WTC11 (cell line): Measurements from ENCODE around the gene GALT. TPM values are rescaled to one million over a fixed set of nuclear protein-coding genes. Genes with fewer than 3 reads are reported as not detected.

Source experiments
- ATAC-seq: fragments of 200-7000 bp; cut with Tn5 transposase; 2 replicates; pipeline ENCODE4 v1.10.0; 2021; ENCODE audit warnings: mild to moderate bottlenecking, moderate library complexity
- CTCF ChIA-PET: fragments of 300-600 bp; sonication (Branson Sonifier 250); formaldehyde crosslinking; loops from one replicate; lab custom pipeline; 2021; ENCODE audit warnings: antibody characterized with exemption; lab: Charles Lee
- POLR2A ChIA-PET: fragments of 350-600 bp; sonication (Branson Sonifier 250); formaldehyde crosslinking; loops from one replicate; lab custom pipeline; 2021; ENCODE audit warnings: antibody characterized with exemption; lab: Charles Lee
- DNase-seq: peaks from one replicate; pipeline ENCODE4 v3.0.0; 2021; ENCODE audit warnings: low spot score
- H3K27ac Mint-ChIP-seq: 2 replicates; pipeline ENCODE4 v1.8.0; 2021; ENCODE audit warnings: mixed read lengths
- H3K27me3 Mint-ChIP-seq: 2 replicates; pipeline ENCODE4 v1.8.0; 2021; ENCODE audit warnings: low read depth, mild to moderate bottlenecking, moderate library complexity, mixed read lengths
- H3K36me3 Mint-ChIP-seq: 2 replicates; pipeline ENCODE4 v1.8.0; 2021; ENCODE audit warnings: mixed read lengths
- H3K4me1 Mint-ChIP-seq: 2 replicates; pipeline ENCODE4 v1.8.0; 2022; ENCODE audit warnings: mixed read lengths
- H3K4me3 Mint-ChIP-seq: 2 replicates; pipeline ENCODE4 v1.8.0; 2021; ENCODE audit warnings: mild to moderate bottlenecking, moderate library complexity, mixed read lengths
- H3K9me3 Mint-ChIP-seq: 2 replicates; pipeline ENCODE4 v1.8.0; 2021; ENCODE audit warnings: mixed read lengths
- ARID4B ChIP-seq: sonication (generic); formaldehyde crosslinking; IDR thresholded peaks from 2 replicates; pipeline ENCODE4 v1.8.0; 2023; ENCODE audit warnings: missing genetic modification reagents, mild to moderate bottlenecking, borderline replicate concordance
- CREM ChIP-seq: sonication (generic); formaldehyde crosslinking; IDR thresholded peaks from 2 replicates; pipeline ENCODE4 v1.8.1; 2022; ENCODE audit warnings: mild to moderate bottlenecking, missing genetic modification reagents, moderate library complexity
- CTCF ChIP-seq: fragments of 200-600 bp; IDR thresholded peaks from 2 replicates; pipeline ENCODE4 v1.8.0; 2022; ENCODE audit warnings: antibody characterized with exemption
- NFYB ChIP-seq: sonication (generic); formaldehyde crosslinking; conservative IDR thresholded peaks from 2 replicates; pipeline ENCODE4 v1.8.0; 2022; ENCODE audit warnings: low read depth, missing genetic modification reagents
- PRRX2 ChIP-seq: fragments of 250-450 bp; sonication (Bioruptor Pico); IDR thresholded peaks from 2 replicates; pipeline ENCODE4 v1.8.0; 2021; ENCODE audit warnings: mild to moderate bottlenecking
- SP1 ChIP-seq: sonication (generic); formaldehyde crosslinking; conservative IDR thresholded peaks from 2 replicates; pipeline ENCODE4 v1.8.1; 2022; ENCODE audit warnings: missing genetic modification reagents
- USF2 ChIP-seq: sonication (generic); formaldehyde crosslinking; IDR thresholded peaks from 2 replicates; pipeline ENCODE4 v1.8.1; 2023; ENCODE audit warnings: mild to moderate bottlenecking, missing genetic modification reagents, moderate library complexity
- ZNF232 ChIP-seq: sonication (generic); formaldehyde crosslinking; IDR thresholded peaks from 2 replicates; pipeline ENCODE4 v1.8.0; 2022; ENCODE audit warnings: mild to moderate bottlenecking, missing genetic modification reagents
- ZNF396 ChIP-seq: fragments of 250-450 bp; sonication (Bioruptor Pico); IDR thresholded peaks from 2 replicates; pipeline ENCODE4 v1.8.0; 2021; ENCODE audit warnings: mild to moderate bottlenecking, moderate library complexity, borderline replicate concordance
- total RNA-seq: library from RNA; stranded (reverse); gene quantifications from 3 replicates; pipeline ENCODE4 v1.2.3, GENCODE V29; 2021
- TF ChIP-seq, protein P1 (sequence below): sonication (generic); formaldehyde crosslinking; IDR thresholded peaks from 2 replicates; pipeline ENCODE4 v1.8.1; 2023; ENCODE audit warnings: mild to moderate bottlenecking, missing genetic modification reagents, moderate library complexity
- TF ChIP-seq, protein P2 (sequence below): sonication (generic); formaldehyde crosslinking; IDR thresholded peaks from 2 replicates; pipeline ENCODE4 v1.8.0; 2022; ENCODE audit warnings: missing genetic modification reagents
- TF ChIP-seq, protein P3 (sequence below): sonication (generic); formaldehyde crosslinking; IDR thresholded peaks from 2 replicates; pipeline ENCODE4 v1.8.1; 2023; ENCODE audit warnings: mild to moderate bottlenecking, moderate library complexity, missing genetic modification reagents
- TF ChIP-seq, protein P4 (sequence below): sonication (generic); formaldehyde crosslinking; conservative IDR thresholded peaks from 2 replicates; pipeline ENCODE4 v1.8.1; 2023; ENCODE audit warnings: mild to moderate bottlenecking, low read depth, missing genetic modification reagents, moderate library complexity

The GALT gene
- total RNA-seq, 1 experiment from 2014 or later, result 39.7 TPM

GRCh38 chr9:34620061-34620994 is 26.1 kb upstream of the GALT start, which contains the start of gene DCTN3:
Gene DCTN3, minus strand, starts transcription at chr9:34620495. Its CDS starts 31 bp downstream, at chr9:34620464.
- Mint-ChIP-seq H3K27me3 (peaks cover 55% of the 10 kb centered on the region), H3K9me3 (peaks cover 4% of the 10 kb centered on the region), H3K36me3 (no peaks in the 10 kb centered on the region), H3K27ac (no peak within 1 kb of the TSS), H3K4me1 (peaks cover 10% of the 10 kb centered on the region), H3K4me3 (peak within 1 kb of the TSS; percentile 86)
- POLR2A ChIA-PET, result interaction anchor here (1.0 to 1.5 kb wide), 2 partner anchors 17 to 162 kb away, joined by 3 to 7 read pairs; partner anchors contain the start of genes DNAI1, FAM219A and SIGMAR1
- CTCF ChIA-PET, result interaction anchor here (0.7 to 2.2 kb wide), 13 partner anchors 8 to 217 kb away, joined by 3 to 16 read pairs (median 4); partner anchors contain the start of genes ARID3C, GALT, RPP25L and SIGMAR1
- no peak for TF ChIP-seq ZNF232
- TF ChIP-seq PRRX2 (CRISPR knock-in tag), result no peak
- TF ChIP-seq CREM (CRISPR knock-in tag), result peak; percentile 85
- TF ChIP-seq SP1, result no peak
- no peak for TF ChIP-seq CTCF
- TF ChIP-seq, protein P1, sequence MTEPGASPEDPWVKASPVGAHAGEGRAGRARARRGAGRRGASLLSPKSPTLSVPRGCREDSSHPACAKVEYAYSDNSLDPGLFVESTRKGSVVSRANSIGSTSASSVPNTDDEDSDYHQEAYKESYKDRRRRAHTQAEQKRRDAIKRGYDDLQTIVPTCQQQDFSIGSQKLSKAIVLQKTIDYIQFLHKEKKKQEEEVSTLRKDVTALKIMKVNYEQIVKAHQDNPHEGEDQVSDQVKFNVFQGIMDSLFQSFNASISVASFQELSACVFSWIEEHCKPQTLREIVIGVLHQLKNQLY (CRISPR knock-in tag), result no peak
- TF ChIP-seq ARID4B (CRISPR knock-in tag), result peak; percentile 76; the same call in 1 of the 2 replicates
- TF ChIP-seq, protein P2, sequence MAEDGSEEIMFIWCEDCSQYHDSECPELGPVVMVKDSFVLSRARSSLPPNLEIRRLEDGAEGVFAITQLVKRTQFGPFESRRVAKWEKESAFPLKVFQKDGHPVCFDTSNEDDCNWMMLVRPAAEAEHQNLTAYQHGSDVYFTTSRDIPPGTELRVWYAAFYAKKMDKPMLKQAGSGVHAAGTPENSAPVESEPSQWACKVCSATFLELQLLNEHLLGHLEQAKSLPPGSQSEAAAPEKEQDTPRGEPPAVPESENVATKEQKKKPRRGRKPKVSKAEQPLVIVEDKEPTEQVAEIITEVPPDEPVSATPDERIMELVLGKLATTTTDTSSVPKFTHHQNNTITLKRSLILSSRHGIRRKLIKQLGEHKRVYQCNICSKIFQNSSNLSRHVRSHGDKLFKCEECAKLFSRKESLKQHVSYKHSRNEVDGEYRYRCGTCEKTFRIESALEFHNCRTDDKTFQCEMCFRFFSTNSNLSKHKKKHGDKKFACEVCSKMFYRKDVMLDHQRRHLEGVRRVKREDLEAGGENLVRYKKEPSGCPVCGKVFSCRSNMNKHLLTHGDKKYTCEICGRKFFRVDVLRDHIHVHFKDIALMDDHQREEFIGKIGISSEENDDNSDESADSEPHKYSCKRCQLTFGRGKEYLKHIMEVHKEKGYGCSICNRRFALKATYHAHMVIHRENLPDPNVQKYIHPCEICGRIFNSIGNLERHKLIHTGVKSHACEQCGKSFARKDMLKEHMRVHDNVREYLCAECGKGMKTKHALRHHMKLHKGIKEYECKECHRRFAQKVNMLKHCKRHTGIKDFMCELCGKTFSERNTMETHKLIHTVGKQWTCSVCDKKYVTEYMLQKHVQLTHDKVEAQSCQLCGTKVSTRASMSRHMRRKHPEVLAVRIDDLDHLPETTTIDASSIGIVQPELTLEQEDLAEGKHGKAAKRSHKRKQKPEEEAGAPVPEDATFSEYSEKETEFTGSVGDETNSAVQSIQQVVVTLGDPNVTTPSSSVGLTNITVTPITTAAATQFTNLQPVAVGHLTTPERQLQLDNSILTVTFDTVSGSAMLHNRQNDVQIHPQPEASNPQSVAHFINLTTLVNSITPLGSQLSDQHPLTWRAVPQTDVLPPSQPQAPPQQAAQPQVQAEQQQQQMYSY (CRISPR knock-in tag), result 0 out of 2 replicates have a peak, but pooled peaks have one; percentile 30
- no peak for TF ChIP-seq USF2
- TF ChIP-seq NFYB (CRISPR knock-in tag), result peak; percentile 56
- TF ChIP-seq, protein P3, sequence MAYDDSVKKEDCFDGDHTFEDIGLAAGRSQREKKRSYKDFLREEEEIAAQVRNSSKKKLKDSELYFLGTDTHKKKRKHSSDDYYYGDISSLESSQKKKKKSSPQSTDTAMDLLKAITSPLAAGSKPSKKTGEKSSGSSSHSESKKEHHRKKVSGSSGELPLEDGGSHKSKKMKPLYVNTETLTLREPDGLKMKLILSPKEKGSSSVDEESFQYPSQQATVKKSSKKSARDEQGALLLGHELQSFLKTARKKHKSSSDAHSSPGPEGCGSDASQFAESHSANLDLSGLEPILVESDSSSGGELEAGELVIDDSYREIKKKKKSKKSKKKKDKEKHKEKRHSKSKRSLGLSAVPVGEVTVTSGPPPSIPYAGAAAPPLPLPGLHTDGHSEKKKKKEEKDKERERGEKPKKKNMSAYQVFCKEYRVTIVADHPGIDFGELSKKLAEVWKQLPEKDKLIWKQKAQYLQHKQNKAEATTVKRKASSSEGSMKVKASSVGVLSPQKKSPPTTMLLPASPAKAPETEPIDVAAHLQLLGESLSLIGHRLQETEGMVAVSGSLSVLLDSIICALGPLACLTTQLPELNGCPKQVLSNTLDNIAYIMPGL, result no peak
- TF ChIP-seq, protein P4, sequence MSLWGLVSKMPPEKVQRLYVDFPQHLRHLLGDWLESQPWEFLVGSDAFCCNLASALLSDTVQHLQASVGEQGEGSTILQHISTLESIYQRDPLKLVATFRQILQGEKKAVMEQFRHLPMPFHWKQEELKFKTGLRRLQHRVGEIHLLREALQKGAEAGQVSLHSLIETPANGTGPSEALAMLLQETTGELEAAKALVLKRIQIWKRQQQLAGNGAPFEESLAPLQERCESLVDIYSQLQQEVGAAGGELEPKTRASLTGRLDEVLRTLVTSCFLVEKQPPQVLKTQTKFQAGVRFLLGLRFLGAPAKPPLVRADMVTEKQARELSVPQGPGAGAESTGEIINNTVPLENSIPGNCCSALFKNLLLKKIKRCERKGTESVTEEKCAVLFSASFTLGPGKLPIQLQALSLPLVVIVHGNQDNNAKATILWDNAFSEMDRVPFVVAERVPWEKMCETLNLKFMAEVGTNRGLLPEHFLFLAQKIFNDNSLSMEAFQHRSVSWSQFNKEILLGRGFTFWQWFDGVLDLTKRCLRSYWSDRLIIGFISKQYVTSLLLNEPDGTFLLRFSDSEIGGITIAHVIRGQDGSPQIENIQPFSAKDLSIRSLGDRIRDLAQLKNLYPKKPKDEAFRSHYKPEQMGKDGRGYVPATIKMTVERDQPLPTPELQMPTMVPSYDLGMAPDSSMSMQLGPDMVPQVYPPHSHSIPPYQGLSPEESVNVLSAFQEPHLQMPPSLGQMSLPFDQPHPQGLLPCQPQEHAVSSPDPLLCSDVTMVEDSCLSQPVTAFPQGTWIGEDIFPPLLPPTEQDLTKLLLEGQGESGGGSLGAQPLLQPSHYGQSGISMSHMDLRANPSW (CRISPR knock-in tag), result no peak
- TF ChIP-seq ZNF396 (CRISPR knock-in tag), result no peak
- peak; percentile 88 for DNase-seq
- ATAC-seq, result peak; percentile 92
